GM12865 (cell line): ENCODE results near the gene REEP5.
"Not testable (repeated sequence)": the region's sequence is repeated elsewhere in the genome, so short reads cannot be mapped to it uniquely, and the experiment has no call there.

Experiments
- DNase-seq: peaks from one replicate; pipeline ENCODE4 v3.0.0; 2010; ENCODE audit warnings: low read depth
- H3K4me3 ChIP-seq: 2 replicates; pipeline ENCODE4 v1.5.1; 2011; ENCODE audit warnings: mild to moderate bottlenecking, low read depth, low read length, control low read depth
- TF ChIP-seq, protein P1 (sequence below): IDR thresholded peaks from 2 replicates; pipeline ENCODE4 v1.5.1; 2011; ENCODE audit warnings: low read length, control low read depth, low read depth, inconsistent platforms; ENCODE audit not compliant: insufficient read depth; ENCODE audit errors: missing control alignments

REEP5 gene

DNA sequence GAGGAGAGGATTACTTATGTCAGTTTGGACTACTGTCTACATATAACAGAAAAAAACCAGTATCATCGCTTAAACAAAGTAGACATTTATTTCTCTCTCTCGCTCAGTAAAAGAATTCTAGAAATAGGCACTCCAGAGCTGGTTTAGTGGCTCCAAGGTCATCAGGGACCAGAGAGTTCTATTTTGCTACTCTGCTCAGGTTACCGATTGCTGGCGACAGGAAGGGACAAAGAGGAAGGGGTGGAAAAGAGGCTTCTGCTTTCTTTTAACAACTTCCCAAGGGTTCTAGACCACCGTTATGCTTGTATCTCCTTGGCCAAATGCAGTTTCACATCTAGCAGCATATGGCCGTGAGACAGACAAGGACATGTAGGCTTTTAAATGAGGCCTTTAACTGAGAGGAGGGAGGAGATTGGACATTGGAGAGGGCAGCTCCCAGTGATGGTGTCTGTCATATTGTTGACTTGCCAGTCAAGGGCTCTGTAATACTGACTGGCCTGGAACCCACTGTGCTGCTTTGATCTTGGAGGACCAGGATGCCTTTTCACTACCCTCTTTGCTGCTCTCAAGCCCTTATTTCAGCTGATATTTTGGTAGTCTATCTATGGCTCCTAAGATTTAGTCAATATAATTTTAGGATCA, 39.0 kb upstream of the REEP5 start:
- TF ChIP-seq, protein P1, sequence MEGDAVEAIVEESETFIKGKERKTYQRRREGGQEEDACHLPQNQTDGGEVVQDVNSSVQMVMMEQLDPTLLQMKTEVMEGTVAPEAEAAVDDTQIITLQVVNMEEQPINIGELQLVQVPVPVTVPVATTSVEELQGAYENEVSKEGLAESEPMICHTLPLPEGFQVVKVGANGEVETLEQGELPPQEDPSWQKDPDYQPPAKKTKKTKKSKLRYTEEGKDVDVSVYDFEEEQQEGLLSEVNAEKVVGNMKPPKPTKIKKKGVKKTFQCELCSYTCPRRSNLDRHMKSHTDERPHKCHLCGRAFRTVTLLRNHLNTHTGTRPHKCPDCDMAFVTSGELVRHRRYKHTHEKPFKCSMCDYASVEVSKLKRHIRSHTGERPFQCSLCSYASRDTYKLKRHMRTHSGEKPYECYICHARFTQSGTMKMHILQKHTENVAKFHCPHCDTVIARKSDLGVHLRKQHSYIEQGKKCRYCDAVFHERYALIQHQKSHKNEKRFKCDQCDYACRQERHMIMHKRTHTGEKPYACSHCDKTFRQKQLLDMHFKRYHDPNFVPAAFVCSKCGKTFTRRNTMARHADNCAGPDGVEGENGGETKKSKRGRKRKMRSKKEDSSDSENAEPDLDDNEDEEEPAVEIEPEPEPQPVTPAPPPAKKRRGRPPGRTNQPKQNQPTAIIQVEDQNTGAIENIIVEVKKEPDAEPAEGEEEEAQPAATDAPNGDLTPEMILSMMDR: no peak
- no peak for DNase-seq
- no peak overlapping the region for H3K4me3 ChIP-seq

DNA sequence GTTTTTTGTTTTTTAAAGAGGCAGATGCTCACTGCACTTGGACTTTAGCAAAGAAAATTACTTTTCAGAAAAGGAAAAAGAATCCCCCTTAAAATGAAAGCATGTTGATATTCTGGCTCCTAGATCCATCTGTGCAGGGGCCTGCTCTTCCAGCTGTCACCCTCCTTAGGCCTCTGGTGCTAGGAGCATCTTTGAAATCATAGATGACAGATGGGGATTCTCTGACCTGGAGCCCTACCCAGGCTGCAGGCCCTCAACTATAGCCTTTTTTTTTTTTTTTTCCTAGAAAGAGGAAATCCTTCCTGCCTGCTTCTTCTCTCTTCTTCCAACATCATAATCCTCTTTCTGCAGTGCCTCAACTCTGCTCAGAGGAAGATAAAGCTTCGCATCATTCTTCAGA, 38.3 kb upstream of the REEP5 start:
- no peak for DNase-seq
- H3K4me3 ChIP-seq: no peak overlapping the region
- TF ChIP-seq, protein P1: no peak

DNA sequence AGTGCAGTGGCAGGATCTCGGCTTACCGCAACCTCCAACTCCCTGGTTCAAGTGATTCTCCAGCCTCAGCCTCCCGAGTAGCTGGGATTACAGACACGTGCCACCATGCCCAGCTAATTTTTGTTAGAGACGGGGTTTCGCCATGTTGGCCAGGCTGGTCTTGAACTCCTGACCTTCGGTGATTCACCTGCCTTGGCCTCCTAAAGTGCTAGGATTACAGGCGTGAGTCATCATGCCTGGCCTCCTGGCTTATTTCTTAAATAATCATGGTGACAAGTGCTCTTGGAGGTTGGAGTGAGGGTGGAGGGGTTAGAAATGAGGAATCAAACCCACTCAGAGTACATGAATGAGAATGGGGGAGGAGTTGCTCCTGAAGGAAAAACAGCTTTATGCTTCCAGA, 37.8 kb upstream of the REEP5 start:
- DNase-seq, H3K4me3 ChIP-seq: not testable (repeated sequence)

DNA sequence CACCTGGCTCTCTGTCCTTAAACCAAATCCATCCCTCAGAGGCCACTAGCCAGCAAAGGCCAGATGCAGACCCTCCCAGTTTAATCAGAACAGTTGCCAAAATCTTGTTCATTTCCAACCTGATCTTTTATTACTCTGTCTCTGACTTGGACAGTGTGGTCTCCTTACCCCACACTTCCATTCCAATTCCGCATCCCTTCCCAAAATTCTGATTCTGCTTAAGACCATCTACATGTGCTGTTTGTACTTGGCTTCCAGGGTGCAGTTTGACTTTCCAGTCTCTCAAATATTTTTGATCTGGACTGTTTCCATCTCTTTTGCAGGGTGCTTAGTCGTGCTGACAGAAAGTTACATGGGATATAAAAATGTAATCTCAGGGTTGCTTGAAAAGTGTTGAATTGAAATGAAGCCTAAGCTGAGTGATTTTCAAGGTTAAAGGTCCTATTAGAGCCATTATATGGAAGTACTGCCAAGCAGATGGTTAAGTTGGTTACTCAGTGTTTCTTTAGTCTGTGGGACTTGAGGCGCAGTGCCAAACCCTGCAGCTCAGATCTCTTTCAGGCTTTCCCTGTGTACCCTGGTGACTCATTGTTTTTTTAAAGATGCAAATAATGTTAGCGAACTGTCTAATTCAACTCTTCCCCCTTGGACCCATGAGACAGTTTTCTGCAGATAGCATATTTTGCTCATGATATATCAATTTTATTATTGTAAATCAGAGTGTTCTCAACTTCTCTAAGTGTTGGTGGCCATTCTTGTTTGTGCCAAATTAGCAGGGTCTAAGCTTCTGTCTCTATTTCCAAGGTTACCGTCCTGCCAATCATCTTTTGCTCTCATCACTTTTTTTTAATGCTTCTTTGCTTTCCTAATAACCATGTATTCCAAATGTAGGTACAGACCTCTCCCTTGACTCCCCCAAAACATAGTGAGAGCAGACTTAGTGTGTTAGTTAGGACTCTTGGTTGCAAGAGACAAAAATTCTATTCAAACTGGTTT, 36.4 kb upstream of the REEP5 start:
- H3K4me3 ChIP-seq: peak overlapping the region; percentile 8
- TF ChIP-seq, protein P1: no peak
- peak; percentile 75 for DNase-seq

DNA sequence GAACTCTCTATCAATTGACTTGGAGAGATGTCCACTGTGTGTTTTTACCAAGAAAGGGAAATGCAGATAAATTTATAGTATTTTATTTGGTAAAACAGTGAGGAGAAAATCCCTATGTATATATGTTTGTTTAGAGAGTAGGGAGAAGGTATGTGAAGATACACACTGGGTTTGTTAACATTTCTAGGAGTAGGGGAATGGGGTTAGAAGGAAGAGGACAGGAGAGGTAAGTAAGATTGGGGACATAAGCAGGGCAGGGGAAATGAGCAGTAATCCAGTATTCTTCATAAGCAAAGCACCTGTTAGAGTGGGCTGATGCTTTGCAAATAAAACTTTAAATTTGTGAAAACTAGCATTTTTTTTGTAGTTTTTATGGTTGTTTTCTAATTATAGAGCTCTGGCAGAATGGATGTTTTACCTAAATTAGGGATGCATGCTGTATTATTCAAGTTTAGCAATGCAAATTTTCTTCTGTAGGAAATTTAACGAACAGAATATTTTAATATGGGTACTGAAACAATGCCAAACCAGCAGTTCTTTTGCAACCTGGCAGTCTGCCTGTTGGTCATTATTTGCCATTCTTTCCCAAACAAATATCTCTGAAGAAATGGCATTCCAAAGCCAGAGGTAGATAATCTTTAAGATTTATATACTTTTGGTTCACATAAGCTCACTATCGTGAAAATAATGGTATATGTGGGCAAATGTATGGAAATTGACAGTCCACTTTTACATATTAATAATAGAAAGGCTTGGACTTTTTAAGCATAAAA, 35.2 kb upstream of the REEP5 start:
- no peak overlapping the region for H3K4me3 ChIP-seq
- DNase-seq: no peak
- TF ChIP-seq, protein P1: no peak

DNA sequence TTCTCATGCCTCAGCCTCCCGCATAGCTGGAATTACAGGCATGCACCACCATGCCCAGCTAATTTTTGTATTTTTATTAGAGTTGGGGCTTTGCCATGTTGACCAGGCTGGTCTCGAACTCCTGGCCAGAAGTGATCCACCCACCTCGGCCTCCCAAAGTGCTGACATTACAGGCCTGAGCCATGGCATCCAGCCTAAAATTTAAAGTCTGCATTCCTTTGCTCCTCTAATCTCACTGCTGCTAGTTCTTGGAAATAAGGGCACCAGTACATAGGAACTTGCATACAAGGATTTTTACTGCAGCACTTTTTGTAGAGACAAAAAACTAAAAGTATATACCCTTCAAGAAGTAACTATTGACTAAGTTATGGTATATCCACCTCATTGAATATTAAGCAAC, 34.6 kb upstream of the REEP5 start:
- TF ChIP-seq, protein P1: no peak
- no peak overlapping the region for H3K4me3 ChIP-seq
- no peak for DNase-seq
